ENCODE results near the gene PTPN14.

GRCh38 chr1:214310777-214311690, 240.4 kb downstream of the PTPN14 start:
- TF ChIP-seq ZNF692 (tag by site-specific recombination; IDR thresholded peaks at IDR 0.05) (no peak), ZFP37 (tag by site-specific recombination; IDR thresholded peaks at IDR 0.05) (no peak), CTCF (tag by site-specific recombination; IDR thresholded peaks at IDR 0.05) (no peak), ZNF280C (tag by site-specific recombination; IDR thresholded peaks at IDR 0.05) (no peak), ZBTB49 (tag by site-specific recombination; IDR thresholded peaks at IDR 0.05; ENCODE audit: low read depth) (no peak), PRDM2 (tag by site-specific recombination; IDR thresholded peaks at IDR 0.05; ENCODE audit: borderline replicate concordance) (no peak)

All from HEK293 (cell line).